ENCODE measurements around the gene EIF2S3. TPM values are rescaled to one million over a fixed set of nuclear protein-coding genes. Genes with fewer than 3 reads are reported as not detected.

The EIF2S3 gene
- 142 to 167 TPM (median 164 TPM) in 5 replicates for total RNA-seq (2022; extraction: Qiagen RNA extraction)

GRCh38 chrX:24054182-24055042 is at the start of gene EIF2S3:
Gene EIF2S3 (plus strand): TSS chrX:24054956. CDS start chrX:24054969, 13 bp downstream.

GRCh38 chrX:24027086-24027485 is 27.7 kb upstream of the EIF2S3 start, which contains the start of gene KLHL15:
Gene KLHL15 (minus strand): TSS chrX:24027186. CDS start chrX:24006693, 20,493 bp downstream.

Other genes with a start within 250 kb of the EIF2S3 start
- 28.3 to 30.9 TPM (median 29.3 TPM) in 5 replicates for gene APOO, start 147.0 kb upstream of the EIF2S3 start, total RNA-seq (2022; extraction: Qiagen RNA extraction)
- 0.06 to 0.14 TPM (median 0.10 TPM) in 5 replicates for gene CXorf58, start 146.9 kb upstream of the EIF2S3 start, total RNA-seq (2022; extraction: Qiagen RNA extraction)
- gene KLHL15, start 27.8 kb upstream of the EIF2S3 start, total RNA-seq (2022; extraction: Qiagen RNA extraction) = 3.1 to 4.5 TPM (median 3.6 TPM) in 5 replicates
- 7.9 to 11.5 TPM (median 9.0 TPM) in 5 replicates for gene ZFX, start 94.8 kb downstream of the EIF2S3 start, total RNA-seq (2022; extraction: Qiagen RNA extraction)

Measured in A549 treated with dexamethasone at 1 μM for 4 hours (cell line).